Measurements from ENCODE around the gene KCNQ2.

- TF ChIP-seq, protein P1, sequence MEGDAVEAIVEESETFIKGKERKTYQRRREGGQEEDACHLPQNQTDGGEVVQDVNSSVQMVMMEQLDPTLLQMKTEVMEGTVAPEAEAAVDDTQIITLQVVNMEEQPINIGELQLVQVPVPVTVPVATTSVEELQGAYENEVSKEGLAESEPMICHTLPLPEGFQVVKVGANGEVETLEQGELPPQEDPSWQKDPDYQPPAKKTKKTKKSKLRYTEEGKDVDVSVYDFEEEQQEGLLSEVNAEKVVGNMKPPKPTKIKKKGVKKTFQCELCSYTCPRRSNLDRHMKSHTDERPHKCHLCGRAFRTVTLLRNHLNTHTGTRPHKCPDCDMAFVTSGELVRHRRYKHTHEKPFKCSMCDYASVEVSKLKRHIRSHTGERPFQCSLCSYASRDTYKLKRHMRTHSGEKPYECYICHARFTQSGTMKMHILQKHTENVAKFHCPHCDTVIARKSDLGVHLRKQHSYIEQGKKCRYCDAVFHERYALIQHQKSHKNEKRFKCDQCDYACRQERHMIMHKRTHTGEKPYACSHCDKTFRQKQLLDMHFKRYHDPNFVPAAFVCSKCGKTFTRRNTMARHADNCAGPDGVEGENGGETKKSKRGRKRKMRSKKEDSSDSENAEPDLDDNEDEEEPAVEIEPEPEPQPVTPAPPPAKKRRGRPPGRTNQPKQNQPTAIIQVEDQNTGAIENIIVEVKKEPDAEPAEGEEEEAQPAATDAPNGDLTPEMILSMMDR (IDR thresholded peaks at IDR 0.05; ENCODE audit: insufficient read depth, low read length, poor library complexity, severe bottlenecking), result no peak
- TF ChIP-seq EZH2phosphoT487 (conservative IDR thresholded peaks at IDR 0.05; ENCODE audit: low read length), result no peak
Measured at GRCh38 chr20:63463400-63464288, 8.8 kb downstream of the KCNQ2 start.

Data from SU-DHL-6 (cell line).